Bronchial epithelial cell (primary cell): ENCODE measurements around the gene IBA57. TPM values are rescaled to one million over a fixed set of nuclear protein-coding genes. Genes with fewer than 3 reads are reported as not detected.
"Not testable (repeated sequence)": the region's sequence is repeated elsewhere in the genome, so short reads cannot be mapped to it uniquely, and the experiment has no call there.

Source experiments
- DNase-seq: peaks from one replicate; pipeline ENCODE4 v3.0.0-alpha.2; 2010; ENCODE audit warnings: low read depth
- FAIRE-seq: peaks from 2 replicates; lab custom pipeline; 2011; peaks lifted over from hg19 to GRCh38; lab: Jason Lieb, UNC
- H3K27me3 ChIP-seq: 2 replicates; pipeline ENCODE4 v1.5.1; 2011; ENCODE audit warnings: low read length; ENCODE audit not compliant: control insufficient read depth, insufficient read depth
- H3K36me3 ChIP-seq: 2 replicates; pipeline ENCODE4 v1.5.1; 2011; ENCODE audit warnings: low read length; ENCODE audit not compliant: control insufficient read depth, insufficient read depth
- H3K4me3 ChIP-seq: 2 replicates; pipeline ENCODE4 v1.5.1; 2011; ENCODE audit warnings: mild to moderate bottlenecking, low read depth, low read length, control low read depth
- total RNA-seq: library from RNA; depleted of rRNA; stranded (reverse); fragments of >200 nt; gene quantifications from 2 replicates; pipeline ENCODE4 v1.2.1, GENCODE V29; 2014
- TF ChIP-seq, protein P1 (sequence below): IDR thresholded peaks from 2 replicates; pipeline ENCODE4 v1.5.1; 2011; ENCODE audit warnings: mild to moderate bottlenecking, moderate library complexity, low read length, control low read depth, inconsistent platforms; ENCODE audit not compliant: insufficient read depth, severe bottlenecking

The IBA57 gene
- total RNA-seq, 1 donor from 2014 or later, result 2.6 TPM

DNA sequence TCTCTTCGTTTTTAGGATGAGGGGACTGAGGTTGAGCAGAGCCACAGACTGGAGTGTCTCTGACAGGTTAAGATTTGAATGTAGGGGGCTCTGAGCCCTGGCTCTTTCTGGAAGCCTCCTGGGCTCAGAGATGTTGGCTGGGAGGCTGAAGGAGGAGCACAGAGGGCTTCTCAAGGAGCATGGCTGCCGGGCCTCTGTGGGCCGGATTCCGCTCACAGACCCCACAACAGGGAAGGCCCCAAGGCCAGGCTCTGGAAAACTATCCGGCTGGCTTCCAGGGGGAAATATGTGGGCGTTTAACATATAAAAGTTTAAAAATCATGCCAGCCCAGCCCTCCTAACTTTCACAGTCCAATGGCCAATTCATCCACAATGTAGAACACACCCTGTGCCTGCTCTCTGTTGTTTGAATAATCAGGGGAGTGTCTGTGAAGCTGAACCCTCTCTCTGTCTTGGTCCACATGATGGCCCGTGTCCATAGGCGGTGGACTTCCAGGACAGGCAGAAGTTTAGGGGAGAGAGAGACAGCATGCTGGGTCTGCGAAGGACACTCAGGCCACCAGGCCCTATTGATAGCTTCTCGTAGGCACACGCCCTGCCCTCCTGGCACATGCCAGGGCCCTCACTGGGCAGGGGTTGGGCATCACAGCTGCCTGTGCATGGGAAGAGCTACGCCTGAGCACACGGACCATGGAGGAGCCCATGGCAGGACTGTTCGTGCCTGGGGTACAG, 53.1 kb downstream of the IBA57 start:
- Histone ChIP-seq H3K27me3 (no peaks in the 10 kb centered on the region), H3K4me3 (no peak overlapping the region), H3K36me3 (peaks cover 3% of the 10 kb centered on the region)
- DNase-seq (no peak), FAIRE-seq (no peak)
- TF ChIP-seq, protein P1, sequence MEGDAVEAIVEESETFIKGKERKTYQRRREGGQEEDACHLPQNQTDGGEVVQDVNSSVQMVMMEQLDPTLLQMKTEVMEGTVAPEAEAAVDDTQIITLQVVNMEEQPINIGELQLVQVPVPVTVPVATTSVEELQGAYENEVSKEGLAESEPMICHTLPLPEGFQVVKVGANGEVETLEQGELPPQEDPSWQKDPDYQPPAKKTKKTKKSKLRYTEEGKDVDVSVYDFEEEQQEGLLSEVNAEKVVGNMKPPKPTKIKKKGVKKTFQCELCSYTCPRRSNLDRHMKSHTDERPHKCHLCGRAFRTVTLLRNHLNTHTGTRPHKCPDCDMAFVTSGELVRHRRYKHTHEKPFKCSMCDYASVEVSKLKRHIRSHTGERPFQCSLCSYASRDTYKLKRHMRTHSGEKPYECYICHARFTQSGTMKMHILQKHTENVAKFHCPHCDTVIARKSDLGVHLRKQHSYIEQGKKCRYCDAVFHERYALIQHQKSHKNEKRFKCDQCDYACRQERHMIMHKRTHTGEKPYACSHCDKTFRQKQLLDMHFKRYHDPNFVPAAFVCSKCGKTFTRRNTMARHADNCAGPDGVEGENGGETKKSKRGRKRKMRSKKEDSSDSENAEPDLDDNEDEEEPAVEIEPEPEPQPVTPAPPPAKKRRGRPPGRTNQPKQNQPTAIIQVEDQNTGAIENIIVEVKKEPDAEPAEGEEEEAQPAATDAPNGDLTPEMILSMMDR, result no peak

DNA sequence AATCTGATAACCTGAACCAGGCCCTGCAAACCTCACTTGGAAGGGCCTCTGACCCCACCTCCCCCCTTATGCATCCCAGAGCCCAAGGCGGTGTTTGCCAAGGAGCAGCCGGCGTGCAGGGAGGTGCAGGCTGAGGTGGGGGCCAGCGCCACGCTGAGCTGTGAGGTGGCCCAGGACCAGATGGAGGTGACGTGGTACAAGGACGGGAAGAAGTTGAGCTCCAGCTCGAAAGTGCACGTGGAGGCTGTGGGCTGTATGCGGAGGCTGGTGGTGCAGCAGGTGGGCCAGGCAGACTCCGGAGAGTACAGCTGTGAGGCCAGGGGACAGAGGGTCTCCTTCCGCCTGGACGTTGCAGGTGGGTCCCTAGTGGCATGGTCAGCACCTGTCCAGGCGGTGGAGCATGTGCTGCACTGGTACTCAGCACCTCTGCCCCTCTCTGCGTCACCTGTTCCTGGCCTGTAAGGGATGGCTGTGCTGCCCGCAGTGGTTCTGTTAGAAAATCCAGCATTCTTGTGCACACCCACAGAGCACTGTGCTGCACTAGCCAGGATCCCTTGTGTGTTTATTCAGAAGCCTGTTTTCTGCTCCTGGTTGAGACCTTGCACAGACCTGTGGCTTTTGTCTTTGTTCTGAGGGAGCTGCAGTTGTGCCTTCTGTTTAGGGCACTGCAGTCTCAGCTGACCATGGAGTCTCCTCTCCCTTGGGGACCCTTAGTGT, 53.8 kb downstream of the IBA57 start:
- no peak for FAIRE-seq
- DNase-seq, result no peak
- no peaks in the 10 kb centered on the region for H3K27me3 ChIP-seq
- H3K36me3 ChIP-seq, result peaks cover 3% of the 10 kb centered on the region
- H3K4me3 ChIP-seq, result no peak overlapping the region
- TF ChIP-seq, protein P1, result no peak

DNA sequence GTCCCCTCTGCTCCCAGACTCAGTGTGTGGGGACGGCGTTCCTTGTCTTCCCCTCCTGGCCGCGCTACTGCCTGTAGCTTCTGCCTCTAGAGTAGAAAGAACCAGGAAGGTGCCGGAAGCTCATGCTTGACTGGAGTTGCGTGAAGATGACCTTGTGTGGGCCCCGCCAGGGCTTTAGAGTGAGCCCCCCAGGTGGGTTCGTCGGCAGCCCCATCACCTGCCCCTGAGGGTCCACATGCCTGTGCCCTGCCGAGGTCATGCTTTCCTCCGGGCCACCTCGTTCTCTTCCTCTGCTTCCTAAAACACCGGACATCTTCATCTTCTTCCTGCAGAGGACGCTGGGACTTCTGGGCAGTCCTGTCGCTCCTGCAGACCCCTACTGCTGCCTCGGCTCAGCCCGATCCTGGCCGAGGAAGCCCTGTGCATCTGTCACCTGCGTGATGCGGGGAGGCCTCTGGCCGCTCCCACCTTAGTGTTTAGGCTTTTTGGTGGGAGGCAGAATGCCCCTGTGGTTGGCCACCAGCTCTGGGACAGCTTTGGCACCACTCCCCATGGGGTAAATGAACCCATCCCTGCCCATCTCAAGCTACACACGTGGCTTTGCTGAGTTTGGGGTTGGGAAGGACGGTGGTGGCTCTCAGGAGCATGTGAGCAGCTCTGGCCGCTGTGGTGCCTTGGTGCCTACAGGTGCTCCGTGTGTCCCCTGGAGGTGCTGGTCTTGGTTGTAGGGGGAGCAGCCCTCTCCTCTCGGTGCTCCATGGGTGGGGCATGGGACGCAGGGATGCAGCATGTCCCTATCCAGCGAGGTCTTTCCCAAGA, 54.6 kb downstream of the IBA57 start:
- Histone ChIP-seq H3K27me3 (no peaks in the 10 kb centered on the region), H3K36me3 (peaks cover 8% of the 10 kb centered on the region), H3K4me3 (no peak overlapping the region)
- no peak for DNase-seq
- FAIRE-seq, result no peak
- TF ChIP-seq, protein P1, result no peak

DNA sequence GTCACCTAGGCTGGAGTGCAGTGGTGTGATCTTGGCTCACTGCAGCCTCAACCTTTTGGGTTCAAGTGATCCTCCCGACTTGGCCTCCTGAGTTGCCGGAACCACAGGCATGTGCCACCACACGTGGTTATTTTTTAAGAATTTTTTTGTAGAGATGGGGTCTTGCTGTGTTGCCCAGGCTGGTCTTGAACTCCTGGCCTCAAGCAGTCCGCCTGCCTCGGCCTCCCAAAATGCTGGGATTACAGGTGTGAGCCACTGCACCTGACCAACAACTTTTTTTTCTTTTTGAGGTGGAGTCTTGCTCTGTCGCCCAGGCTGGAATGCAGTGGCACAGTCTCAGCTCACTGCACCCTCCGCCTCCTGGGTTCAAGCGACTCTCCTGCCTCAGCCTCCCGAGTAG, 55.5 kb downstream of the IBA57 start:
- H3K4me3 ChIP-seq, H3K27me3 ChIP-seq, DNase-seq, FAIRE-seq: not testable (repeated sequence)
- peaks cover 12% of the 10 kb centered on the region for H3K36me3 ChIP-seq

DNA sequence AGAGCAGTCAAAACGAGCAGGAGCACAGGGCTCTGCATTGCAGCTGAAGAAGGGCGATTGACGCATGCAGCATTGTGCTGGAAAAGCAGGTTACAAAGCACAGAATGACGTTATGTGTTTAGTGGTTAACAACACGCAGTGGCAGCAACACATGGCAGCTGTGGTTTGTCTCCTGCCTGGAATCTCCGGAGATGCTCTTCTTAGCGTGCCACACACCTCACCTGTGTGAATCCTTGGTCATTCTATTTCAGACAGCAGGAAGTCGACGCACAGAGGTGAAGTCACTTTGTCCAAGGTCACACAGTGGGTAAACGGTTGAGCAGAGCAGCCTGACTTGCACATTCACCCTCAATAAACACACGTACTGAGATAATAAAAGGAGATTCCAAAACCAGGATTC, 56.9 kb downstream of the IBA57 start:
- TF ChIP-seq, protein P1, result no peak
- peak; percentile 47 for FAIRE-seq
- Histone ChIP-seq H3K4me3 (no peak overlapping the region), H3K27me3 (no peaks in the 10 kb centered on the region), H3K36me3 (peaks cover 14% of the 10 kb centered on the region)
- DNase-seq, result no peak
